ENCODE data around the gene CHCHD6.

Gene CHCHD6

DNA sequence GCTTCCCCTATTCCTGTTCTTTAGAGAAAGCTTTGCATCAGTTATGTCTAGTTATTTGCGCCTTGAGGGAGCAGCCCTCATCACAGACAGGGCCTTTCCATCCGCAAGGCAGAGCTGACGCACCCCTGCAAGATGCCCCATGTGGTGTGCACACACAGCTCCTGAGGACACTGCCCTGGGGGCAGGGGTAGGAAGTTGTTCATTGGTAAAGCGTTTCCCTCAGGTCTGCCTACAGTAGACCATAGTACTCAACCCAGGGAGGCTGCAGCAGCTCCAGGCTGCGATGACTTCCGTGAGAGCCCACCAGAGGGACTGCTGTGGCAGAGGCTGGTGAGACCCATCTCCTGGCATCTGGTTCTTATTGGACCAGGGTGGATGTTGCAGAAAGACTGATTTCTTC lies 223.8 kb downstream of the CHCHD6 start:
- Histone ChIP-seq H3K4me2 (ENCODE audit: low read depth, low read length, poor library complexity, severe bottlenecking) (no peak overlapping the region), H4K20me1 (ENCODE audit: low read depth, low read length) (no peaks in the 10 kb centered on the region), H3F3A (ENCODE audit: insufficient read depth) (no peaks in the 10 kb centered on the region), H3K9me2 (replicated peaks; ENCODE audit: insufficient read depth, low read length) (no peaks in the 10 kb centered on the region), H3K79me2 (ENCODE audit: insufficient read depth, low read length) (no peaks in the 10 kb centered on the region), H3K27me3 (ENCODE audit: low read length) (no peaks in the 10 kb centered on the region), H3K27ac (ENCODE audit: low read depth, low read length) (no peak overlapping the region), H3K4me3 (ENCODE audit: insufficient read depth, low read length, poor library complexity, severe bottlenecking) (no peak overlapping the region), H3K9ac (ENCODE audit: low read length) (no peak overlapping the region), H2AFZ (ENCODE audit: low read depth, low read length, severe bottlenecking) (no peak overlapping the region), H3K9me3 (ENCODE audit: insufficient read depth, low read length) (no peaks in the 10 kb centered on the region), H3K36me3 (ENCODE audit: low read length) (no peaks in the 10 kb centered on the region)
- no peak for TF ChIP-seq EZH2phosphoT487 (conservative IDR thresholded peaks at IDR 0.05; ENCODE audit: low read length)
- TF ChIP-seq, protein P1, sequence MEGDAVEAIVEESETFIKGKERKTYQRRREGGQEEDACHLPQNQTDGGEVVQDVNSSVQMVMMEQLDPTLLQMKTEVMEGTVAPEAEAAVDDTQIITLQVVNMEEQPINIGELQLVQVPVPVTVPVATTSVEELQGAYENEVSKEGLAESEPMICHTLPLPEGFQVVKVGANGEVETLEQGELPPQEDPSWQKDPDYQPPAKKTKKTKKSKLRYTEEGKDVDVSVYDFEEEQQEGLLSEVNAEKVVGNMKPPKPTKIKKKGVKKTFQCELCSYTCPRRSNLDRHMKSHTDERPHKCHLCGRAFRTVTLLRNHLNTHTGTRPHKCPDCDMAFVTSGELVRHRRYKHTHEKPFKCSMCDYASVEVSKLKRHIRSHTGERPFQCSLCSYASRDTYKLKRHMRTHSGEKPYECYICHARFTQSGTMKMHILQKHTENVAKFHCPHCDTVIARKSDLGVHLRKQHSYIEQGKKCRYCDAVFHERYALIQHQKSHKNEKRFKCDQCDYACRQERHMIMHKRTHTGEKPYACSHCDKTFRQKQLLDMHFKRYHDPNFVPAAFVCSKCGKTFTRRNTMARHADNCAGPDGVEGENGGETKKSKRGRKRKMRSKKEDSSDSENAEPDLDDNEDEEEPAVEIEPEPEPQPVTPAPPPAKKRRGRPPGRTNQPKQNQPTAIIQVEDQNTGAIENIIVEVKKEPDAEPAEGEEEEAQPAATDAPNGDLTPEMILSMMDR (IDR thresholded peaks at IDR 0.05; ENCODE audit: insufficient read depth, low read length, poor library complexity, severe bottlenecking): no peak

DNA sequence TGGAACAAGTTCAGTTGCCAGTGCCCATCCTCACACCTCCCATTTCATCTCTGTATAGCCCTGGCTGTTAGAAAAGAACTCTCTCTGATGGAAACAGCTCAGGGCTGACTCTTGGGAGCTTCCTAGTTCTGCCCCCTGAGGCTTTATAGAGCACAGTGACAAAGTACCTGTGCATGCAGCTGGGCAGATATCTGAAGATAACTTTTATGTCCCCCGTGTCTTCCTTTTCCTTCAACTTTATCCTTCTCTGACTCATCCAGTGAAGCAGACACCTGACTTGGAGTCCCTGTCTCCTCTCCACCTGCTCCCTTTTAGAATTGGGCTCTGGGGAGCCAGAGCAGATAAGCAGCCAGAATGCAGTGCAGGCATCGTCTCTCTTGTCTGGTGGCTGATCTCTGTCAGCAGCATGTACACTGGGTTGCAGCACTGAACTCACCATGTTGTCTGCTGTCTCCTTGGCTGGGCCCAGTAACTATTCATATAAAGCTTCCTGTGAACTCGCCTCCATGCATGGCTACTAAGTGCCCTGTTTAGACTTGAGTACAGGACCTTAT lies 225.0 kb downstream of the CHCHD6 start:
- no peak overlapping the region for H3K27ac ChIP-seq (ENCODE audit: low read depth, low read length)
- H3F3A ChIP-seq (ENCODE audit: insufficient read depth): no peaks in the 10 kb centered on the region
- H2AFZ ChIP-seq (ENCODE audit: low read depth, low read length, severe bottlenecking): no peak overlapping the region
- H3K4me2 ChIP-seq (ENCODE audit: low read depth, low read length, poor library complexity, severe bottlenecking): no peak overlapping the region
- TF ChIP-seq, protein P1 (IDR thresholded peaks at IDR 0.05; ENCODE audit: insufficient read depth, low read length, poor library complexity, severe bottlenecking): no peak
- TF ChIP-seq EZH2phosphoT487 (conservative IDR thresholded peaks at IDR 0.05; ENCODE audit: low read length): no peak
- no peaks in the 10 kb centered on the region for H3K9me2 ChIP-seq (replicated peaks; ENCODE audit: insufficient read depth, low read length)
- H3K9me3 ChIP-seq (ENCODE audit: insufficient read depth, low read length): no peaks in the 10 kb centered on the region
- H3K9ac ChIP-seq (ENCODE audit: low read length): no peak overlapping the region
- H3K27me3 ChIP-seq (ENCODE audit: low read length): no peaks in the 10 kb centered on the region
- no peaks in the 10 kb centered on the region for H4K20me1 ChIP-seq (ENCODE audit: low read depth, low read length)
- no peaks in the 10 kb centered on the region for H3K79me2 ChIP-seq (ENCODE audit: insufficient read depth, low read length)
- H3K36me3 ChIP-seq (ENCODE audit: low read length): no peaks in the 10 kb centered on the region
- H3K4me3 ChIP-seq (ENCODE audit: insufficient read depth, low read length, poor library complexity, severe bottlenecking): no peak overlapping the region

DNA sequence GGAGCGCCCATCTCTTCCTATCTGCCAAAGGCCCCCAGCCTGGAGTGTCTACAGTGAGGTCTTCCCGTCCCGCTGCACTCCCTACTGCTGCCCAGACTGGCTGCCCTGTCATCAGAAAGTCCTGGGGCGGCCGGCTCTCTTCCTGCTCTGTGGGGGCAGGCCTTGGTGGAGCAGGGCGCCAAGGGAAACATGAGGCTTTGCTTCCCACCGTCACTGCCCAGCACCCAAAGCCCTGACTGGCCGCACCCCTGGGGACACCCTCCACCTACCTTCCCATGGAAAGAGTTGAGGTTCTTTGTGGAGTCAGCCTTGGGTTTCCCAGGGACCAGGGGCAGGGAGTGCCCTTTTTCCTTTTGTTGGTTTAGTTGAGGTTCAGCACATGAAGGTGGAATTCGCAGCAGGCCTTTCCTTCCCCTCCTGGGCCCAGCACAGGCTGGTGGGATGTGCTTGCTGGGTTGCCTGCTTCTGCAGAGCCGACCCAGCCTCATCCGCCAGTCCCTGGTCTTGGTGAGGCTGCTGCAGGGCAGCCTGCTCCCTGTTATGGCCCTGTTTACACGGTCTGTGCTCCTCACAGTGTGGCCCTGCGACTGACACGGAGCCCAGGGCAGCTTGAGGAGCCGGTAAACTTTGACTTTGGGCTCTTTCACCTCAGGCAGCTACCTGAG lies 227.0 kb downstream of the CHCHD6 start:
- Histone ChIP-seq H3K9ac (ENCODE audit: low read length) (no peak overlapping the region), H3K4me2 (ENCODE audit: low read depth, low read length, poor library complexity, severe bottlenecking) (no peak overlapping the region), H3K9me2 (replicated peaks; ENCODE audit: insufficient read depth, low read length) (no peaks in the 10 kb centered on the region), H3K4me3 (ENCODE audit: insufficient read depth, low read length, poor library complexity, severe bottlenecking) (no peak overlapping the region), H3K36me3 (ENCODE audit: low read length) (no peaks in the 10 kb centered on the region), H3F3A (ENCODE audit: insufficient read depth) (no peaks in the 10 kb centered on the region), H3K27ac (ENCODE audit: low read depth, low read length) (no peak overlapping the region), H3K79me2 (ENCODE audit: insufficient read depth, low read length) (no peaks in the 10 kb centered on the region), H3K9me3 (ENCODE audit: insufficient read depth, low read length) (no peaks in the 10 kb centered on the region), H3K27me3 (ENCODE audit: low read length) (no peaks in the 10 kb centered on the region), H4K20me1 (ENCODE audit: low read depth, low read length) (no peaks in the 10 kb centered on the region), H2AFZ (ENCODE audit: low read depth, low read length, severe bottlenecking) (no peak overlapping the region)
- TF ChIP-seq, protein P1 (IDR thresholded peaks at IDR 0.05; ENCODE audit: insufficient read depth, low read length, poor library complexity, severe bottlenecking): no peak
- TF ChIP-seq EZH2phosphoT487 (conservative IDR thresholded peaks at IDR 0.05; ENCODE audit: low read length): no peak
